Astrocyte of the cerebellum (primary cell): Measurements from ENCODE around the gene EXD3.

ENCODE experiments used
- DNase-seq: peaks from one replicate; pipeline ENCODE4 v3.0.0-alpha.2; 2011; ENCODE audit warnings: low read depth
- H3K4me3 ChIP-seq: 2 replicates; pipeline ENCODE4 v1.5.1; 2011; ENCODE audit warnings: mild to moderate bottlenecking, low read depth, low read length, moderate library complexity
- CTCF ChIP-seq: IDR thresholded peaks from 2 replicates; pipeline ENCODE4 v1.5.1; 2012; ENCODE audit warnings: low read length, low read depth, moderate library complexity, mild to moderate bottlenecking; ENCODE audit errors: missing control alignments
- in situ Hi-C: cut with HindIII; loops from 2 replicates; pipeline ENCODE4 v1.10.0; 2017; ENCODE audit warnings: low sequenced_read_pairs

EXD3 gene

GRCh38 chr9:137354845-137355760, 67.9 kb downstream of the EXD3 start:
- no peak overlapping the region for H3K4me3 ChIP-seq
- DNase-seq = no peak
- no peak for TF ChIP-seq CTCF
- in situ Hi-C loops = no loop called here

DNA sequence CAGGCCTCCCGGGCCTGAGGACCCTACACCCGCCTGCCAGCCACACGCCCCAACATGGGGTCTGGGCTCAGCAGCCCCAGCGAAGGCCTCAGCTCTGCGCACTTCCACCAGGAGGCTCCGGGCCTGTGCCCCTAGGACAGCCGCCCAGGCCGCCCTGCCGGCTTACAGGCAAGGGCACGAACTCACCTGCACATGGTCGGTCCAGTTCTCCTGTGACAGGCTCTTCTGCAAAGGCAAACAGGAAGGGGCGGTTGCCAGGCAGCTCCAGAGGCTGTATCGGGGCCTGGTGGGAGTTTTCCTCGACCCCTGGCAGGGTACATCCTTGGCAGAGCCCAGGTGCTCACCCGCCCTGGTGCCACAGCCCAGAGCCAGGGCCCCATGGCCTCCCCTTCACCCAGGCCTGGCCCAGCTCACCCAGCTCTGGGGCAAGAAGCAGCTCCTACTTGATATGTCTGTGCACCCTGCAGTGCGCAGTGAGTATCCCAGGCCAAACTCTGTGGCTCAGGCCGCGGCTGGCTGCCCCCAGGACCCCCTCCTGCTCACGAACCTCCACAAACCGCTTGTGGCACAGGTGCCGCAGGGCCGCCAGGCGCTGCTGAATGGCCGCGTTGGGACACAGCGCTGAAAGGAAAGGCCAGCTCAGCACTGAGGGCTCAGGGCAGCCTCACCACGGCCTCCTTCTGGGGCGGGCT, 68.7 kb downstream of the EXD3 start:
- TF ChIP-seq CTCF = no peak
- no peak overlapping the region for H3K4me3 ChIP-seq
- no peak for DNase-seq
- in situ Hi-C loops = no loop called here

DNA sequence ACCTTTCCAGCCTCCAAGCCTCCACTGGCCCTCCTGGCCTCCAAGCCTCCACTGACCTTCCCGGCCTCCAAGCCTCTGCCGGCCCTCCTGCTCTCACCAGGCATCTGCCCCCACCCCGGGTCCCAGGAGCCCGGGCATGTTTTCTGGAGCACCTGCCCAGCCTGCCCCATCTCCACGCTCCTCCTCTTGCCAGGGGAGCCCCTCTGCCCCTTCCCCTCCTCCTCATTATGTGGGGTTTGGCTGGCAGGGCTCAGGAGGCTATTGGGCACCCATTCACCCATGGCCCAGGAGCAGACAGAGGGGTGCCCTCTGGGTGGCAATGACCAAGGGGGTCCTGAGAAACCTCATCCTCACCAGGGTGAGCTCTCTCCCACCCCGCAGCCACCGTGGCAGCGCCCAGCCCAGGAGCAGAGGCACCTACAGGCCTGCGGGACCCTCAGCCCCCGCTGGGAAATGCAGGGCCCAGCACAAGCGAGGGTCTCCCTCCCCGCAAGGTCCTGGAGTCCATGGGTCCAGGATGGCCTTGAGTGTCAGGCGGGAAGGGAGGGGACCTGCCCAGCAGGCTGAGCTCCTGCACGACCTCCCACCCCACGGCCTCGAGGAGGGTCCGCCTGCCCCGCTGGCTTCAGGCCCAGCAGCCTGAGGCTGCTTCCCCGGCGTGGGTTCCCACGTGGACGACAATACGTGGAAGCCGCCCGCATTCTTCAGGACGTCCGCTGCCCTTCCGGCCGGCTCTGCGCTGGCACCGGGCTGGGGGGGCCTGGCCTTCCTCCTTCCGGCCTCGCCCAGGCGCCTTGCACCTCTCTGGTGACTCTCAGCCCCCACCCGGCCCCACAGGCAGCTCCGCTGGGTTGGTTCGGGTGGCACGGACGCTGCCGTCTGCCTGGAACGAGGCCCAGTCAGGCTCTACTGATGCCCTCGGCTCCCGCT, 69.5 kb downstream of the EXD3 start:
- H3K4me3 ChIP-seq = no peak overlapping the region
- in situ Hi-C loops = no loop called here
- DNase-seq = no peak
- no peak for TF ChIP-seq CTCF

DNA sequence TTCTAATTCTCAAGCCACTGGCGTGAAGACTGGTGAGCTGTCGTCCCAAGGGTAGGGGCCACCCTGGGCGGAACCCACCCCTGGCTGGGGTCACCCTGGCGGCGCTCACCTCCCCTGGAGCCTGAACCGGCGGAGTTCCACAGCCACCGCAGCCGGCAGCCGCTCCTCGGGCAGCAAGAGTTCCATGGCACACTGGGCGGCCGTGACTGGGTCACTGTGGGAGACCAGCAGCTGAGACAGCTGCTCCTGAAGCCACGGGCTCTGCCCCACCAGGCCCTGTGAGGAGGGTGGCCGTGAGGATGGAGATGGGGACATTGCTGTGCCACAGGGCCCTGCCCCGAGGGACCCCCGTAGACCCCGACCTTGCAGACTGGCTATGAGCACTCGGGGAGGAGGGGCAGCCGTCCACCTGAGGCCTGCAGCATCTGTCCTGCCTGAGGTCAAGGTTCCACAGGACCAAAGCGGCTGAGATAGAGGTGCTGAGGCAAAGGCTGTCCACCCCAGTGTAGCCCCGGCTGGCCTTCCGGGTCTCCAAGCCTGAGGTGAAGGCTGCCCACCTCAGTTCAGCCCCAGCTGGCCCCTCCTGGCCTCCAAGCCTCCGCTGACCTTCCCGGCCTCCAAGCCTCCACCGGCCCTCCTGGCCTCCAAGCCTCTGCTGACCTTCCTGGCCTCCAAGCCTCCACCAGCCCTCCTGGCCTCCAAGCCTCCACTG, 70.3 kb downstream of the EXD3 start:
- no peak for TF ChIP-seq CTCF
- no peak overlapping the region for H3K4me3 ChIP-seq
- in situ Hi-C loops = no loop called here
- DNase-seq = no peak

DNA sequence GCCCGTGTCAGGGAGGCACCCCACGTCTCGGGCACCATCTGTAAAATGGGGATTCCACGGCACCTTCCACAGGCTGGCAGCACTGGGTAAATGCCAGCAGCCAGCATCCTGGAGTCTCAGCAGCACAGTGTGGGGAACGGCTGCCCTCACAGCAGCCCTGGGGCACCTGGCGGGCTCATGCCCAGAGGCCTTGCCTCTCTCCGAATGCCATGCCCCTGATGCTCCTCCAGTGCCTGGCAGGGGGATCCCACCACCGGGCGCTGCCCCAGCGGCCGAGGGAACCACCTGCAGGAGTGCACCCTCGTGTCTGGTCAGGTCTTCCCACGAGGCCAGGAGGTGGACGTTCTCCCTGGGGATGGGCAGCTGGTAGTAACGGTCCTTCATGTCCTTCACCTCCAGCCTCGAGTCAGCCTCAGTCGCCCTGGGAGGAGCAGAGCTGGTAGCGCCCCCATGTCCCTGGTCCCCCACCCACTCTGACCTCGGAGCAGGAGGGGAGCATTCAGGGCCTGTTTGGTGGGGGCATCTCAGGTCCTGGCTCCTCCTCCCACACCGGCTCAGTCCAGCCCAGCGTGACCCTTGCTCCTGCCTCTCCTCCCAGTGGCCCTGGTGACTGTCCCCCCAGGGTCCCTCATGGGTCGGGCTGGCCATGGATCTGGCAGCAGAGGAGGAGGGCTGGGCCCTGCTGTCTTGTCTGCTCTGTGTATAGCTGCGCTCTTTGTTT, 71.0 kb downstream of the EXD3 start:
- in situ Hi-C loops = no loop called here
- DNase-seq = no peak
- no peak overlapping the region for H3K4me3 ChIP-seq
- TF ChIP-seq CTCF = no peak
